Left cardiac atrium (tissue), 4 donors: ENCODE data around the gene COBL. TPM values are rescaled to one million over a fixed set of nuclear protein-coding genes. Genes with fewer than 3 reads are reported as not detected.

ENCODE experiments used
- ATAC-seq, 2 donors: fragments of 200-7000 bp; cut with Tn5 transposase; one replicate each; pipeline ENCODE4 v1.9.1; 2020; ENCODE audit warnings: mild to moderate bottlenecking in 2 of 2, moderate library complexity in 2 of 2
- DNase-seq: peaks from one replicate; pipeline ENCODE4 v3.0.0-alpha.2; 2020
- intact Hi-C, 2 donors: fragments of 100-400 bp; cut with DNase I; formaldehyde crosslinking; loops; one replicate each; pipeline versions ENCODE4 v1.14.1 to v1.15.1; 2022 to 2023
- total RNA-seq, 2 donors: library from RNA; stranded (reverse); fragmentation: NEBNext Ultra II Directional; extraction: Animal tissue kit (Norgen Biotek cat#: 25700); gene quantifications; one replicate each; pipeline ENCODE4 v1.2.1, GENCODE V29; 2021
- donor health status: DM: no; HTN: yes; CAD: no.
- donor health status: DM: no; HTN: yes; CAD: no; lungs with severe emphysema.
- donor health status: DM: yes; HTN: yes; CAD: no.
- donor health status: Dilated cardiomyopathy.

The COBL gene
- total RNA-seq, 2 donors from 2014 or later: 28.1 to 36.0 TPM

DNA sequence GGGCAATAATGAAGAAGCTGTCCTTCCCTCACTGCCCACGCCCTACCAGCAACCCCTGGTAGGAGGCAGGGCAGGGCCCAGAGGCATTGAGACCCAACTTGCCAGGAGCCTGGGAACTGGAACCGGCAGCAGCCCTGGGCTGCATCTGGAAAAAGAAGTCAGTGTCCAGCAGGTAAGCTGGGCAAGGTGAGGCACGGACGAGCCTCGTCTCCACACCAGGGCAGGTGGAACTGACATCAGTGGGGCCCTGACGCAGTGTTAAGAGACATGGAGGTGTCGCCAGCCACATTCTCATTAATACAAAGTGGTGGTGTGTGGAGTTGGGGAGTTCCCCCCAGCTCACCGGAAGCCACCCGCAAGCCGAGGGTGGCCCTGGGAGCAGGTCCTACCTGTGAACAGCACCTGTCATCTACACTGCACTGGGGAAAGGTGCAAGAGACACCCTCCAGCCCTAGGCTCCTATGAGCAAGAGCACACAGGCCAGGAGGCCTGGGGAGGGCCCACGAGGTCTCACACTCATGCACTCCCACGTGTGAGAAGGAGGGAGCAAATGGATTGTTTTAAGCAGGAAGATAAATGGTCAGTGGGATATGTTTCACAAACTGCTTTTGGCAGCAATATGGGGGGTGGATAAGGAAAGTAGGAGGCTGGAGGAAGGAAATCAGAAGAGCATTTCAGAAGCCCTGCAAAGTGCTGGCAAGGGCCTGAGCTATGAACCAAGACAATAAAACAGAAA is 53.6 kb downstream of the COBL start:
- peak in 1 of 2 donors; percentile 41 for ATAC-seq
- intact Hi-C loops: loop anchor here in 1 of 2 donors (5.0 kb wide), 1 partner anchor 76 kb away; no protein-coding TSS in a partner anchor
- DNase-seq: no peak

DNA sequence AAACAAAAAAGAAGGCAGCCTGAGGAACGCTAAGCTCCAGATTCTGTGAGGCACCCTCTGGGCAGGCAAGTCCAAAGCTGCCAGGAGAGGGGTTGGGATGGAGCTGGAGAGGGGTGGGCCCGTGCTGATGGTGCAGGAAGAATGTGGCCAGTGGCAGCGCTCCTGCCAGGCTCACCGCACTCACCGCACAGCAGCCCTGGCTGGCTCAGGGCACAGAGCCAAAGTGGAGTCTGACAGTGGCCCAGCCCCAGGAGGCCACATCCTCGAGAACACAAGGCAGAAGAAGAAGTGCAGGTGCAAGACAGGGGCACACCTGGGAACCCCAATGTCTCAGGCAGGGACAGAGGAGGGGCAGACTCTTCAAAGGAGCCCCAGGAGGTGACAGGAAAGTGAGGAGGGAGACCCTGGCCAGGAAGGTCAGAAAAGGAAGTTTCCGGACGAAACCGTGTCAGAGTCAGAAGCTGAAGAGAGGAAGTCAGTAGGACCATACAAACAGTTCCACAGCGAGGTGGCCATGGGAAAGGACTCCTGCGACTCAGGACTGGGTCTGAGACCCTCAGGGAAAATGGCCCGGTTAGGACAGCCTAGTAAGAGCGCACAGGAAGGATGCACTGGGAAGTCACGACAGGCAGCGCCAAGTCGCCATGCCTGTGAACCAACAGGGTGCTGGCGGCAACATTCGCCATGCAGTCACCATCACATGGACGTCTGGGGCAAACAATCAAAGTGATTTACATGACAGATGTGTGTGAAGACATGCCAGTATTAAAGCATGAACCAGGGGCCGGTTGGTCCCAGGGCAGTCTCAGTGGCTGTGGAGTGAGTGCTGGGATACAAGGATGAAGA is 54.4 kb downstream of the COBL start:
- DNase-seq (no peak), ATAC-seq (peak; percentile 21 to 42)
- intact Hi-C loops: loop anchor here in 1 of 2 donors (5.0 kb wide), 1 partner anchor 75 kb away; no protein-coding TSS in a partner anchor

DNA sequence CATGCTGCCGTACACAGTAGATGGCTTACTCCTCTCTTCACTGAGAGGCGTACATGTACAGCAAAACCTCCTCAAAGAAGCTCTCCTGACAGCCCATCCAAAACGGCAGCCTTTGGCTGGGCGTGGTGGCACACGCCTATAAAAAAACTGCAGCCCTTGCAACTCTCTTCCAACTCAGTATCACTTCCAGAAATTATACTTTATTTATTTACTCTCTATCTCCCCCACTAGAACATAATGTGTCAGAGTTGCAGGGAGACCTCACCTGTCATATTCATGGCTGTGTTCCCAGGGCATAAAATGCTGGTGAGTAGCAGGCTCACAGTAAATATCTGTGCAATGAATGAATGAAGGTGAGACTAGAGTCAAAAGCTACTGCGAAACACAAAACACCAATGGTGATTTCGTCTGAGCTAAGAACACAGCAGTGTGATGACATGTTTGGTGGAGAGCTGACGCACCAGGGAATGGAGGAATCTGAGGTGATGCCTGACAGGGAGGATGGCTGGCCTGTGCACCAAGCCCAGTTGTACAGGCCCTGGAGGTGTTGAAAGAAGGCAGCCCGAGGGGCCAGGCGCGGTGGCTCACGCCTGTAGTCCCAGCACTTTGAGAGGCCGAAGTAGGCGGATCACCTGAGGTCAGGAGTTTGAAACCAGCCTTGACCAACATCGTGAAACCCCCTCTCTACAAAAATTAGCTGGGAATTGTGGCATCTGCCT is 55.3 kb downstream of the COBL start:
- DNase-seq (peak; percentile 60), ATAC-seq (peak in 1 of 2 donors; percentile 73)
- intact Hi-C loops: loop anchor here in 1 of 2 donors (5.0 kb wide), 1 partner anchor 74 kb away; no protein-coding TSS in a partner anchor

DNA sequence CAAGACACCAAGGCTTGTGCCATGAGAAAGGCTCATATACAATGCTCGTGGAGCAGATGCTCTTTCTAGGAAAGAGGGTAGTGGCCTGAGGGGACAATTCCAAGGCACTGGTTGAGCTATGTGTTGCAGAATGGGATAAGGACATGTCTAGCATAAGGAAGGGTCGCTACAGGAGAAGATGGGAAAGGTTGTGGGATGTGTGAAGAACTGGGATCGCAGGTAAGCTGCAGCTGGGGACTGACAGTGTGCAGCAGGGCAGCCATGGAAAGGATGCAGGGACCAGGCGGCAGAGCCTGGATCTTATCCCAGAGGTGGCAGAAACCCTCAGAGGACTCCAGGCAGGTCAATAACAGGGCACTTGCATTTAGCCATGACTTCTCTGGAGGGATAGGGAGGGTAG is 56.1 kb downstream of the COBL start:
- DNase-seq (no peak), ATAC-seq (no peak)
- intact Hi-C loops: loop anchor here in 1 of 2 donors (5.0 kb wide), 1 partner anchor 73 kb away; no protein-coding TSS in a partner anchor

DNA sequence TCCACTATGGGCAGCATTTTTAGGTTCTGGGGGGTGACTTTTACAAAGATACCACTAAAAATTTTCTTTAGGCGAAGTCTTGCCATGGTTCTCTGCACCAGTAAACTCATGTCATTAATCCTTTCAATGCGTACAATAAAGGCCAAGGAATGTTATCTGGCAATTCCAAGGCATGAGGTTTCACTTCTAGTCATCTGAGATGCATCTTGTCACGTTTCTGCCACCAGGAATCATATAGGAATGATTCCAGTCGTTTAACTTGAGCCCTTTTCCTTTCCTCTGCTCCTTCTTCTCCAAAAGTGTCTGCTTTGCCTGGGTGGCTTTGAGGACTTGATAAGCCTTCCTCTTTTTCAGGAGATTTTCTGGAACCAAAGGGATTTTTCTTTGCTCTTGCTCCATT is 56.8 kb downstream of the COBL start:
- intact Hi-C loops: loop anchor here (5.0 to 10.0 kb wide), 2 partner anchors 72 to 105 kb away; no protein-coding TSS in a partner anchor
- no peak for DNase-seq
- no peak for ATAC-seq

DNA sequence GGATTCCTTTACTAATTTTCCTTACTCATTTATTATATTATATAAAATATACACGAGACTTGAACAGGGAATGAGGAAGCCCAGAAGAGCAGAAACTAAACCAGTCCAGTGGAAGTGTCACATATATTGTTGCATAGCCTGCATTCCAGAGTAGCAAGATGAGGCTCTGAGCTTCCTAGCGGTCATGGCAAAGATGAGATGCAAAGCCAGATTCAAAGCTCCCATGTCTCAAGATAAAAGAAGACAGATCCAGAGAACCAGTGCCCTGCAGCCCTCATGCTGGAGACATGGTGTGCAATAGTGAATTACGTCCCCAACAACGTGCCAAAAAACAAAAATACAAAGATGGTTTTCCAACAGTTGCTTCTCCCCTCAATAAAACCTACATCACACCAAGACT is 59.7 kb downstream of the COBL start:
- ATAC-seq (no peak), DNase-seq (no peak)
- intact Hi-C loops: loop anchor here in 1 of 2 donors (10.0 kb wide), 1 partner anchor 108 kb away; no protein-coding TSS in a partner anchor

DNA sequence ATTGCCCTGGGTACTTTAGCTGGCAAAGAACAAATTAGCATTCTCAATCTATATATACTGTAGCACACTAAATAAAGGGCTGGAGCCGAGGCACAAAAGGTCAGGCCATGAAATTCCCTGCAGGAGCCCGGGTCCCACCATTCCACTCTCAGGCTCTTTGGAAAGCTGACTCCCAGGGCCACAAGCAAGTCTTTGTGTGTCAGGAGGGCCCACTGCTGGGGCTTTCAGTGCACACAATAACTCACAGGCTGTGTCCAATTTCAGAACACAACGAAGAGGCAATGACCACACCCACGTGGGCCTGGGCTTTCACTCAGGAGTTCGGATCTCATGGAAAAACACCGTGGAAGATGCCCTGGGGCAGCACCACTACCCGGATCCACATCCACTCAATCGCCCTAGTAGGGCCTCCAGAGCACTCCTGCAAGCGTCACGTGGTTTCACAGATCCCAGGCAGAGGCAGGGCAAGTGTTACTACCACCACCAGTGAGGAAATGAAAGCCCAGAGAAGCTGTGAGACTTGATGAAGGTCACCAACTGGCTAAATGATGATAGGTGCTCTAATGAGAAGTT is 60.3 kb downstream of the COBL start:
- ATAC-seq (peak; percentile 30 to 50), DNase-seq (no peak)
- intact Hi-C loops: loop anchor here in 1 of 2 donors (10.0 kb wide), 1 partner anchor 109 kb away; no protein-coding TSS in a partner anchor

DNA sequence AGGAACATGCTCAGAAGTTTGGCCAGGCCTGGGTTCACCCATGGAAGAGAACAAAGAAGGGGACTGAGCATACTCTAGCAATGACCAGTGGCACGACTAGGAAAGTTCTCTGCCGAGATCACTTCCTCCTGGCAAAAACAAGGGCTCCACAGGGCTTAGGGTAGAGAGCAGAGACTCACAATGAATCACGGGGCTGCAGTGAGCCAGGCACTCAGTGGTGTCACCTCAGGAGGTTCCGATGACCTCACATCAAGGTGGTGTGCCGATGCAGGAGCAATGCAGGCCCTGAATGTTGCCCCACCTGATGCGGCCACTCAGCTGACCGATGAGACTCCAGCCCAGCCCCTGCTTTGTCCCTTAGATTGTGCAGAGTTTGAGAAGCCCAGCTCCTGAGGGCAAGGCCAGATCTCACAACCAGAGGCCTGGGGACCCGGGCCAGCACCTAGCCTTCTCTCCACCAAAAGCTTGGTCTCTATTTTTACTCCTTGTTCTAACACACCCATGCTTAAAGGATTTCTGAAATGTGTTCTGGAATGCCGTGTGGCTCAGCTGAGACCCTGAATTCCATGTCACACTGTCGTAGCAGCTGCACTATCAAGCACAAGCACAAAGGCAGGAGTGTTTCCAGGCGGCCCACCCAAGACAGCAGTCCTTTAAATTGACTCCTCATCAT is 60.9 kb downstream of the COBL start:
- ATAC-seq: peak; percentile 35 to 77
- DNase-seq: no peak

DNA sequence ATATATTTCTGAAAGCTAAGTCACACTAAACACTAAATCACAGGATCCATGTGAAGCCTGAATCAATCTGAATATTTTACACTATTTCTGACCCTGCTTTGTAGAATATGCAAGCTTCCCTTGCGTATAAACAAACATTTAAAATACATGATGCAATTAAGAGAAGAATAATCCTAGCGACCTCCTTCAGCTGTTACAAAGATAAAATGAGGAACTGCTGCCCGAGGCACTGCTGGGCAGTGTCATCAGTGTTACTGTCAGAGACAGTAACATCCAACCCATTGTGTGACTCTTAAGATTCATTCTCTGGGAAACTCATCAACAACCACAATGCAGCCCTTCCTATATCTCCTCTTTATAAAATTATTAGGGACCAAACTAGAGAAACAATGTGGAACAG is 61.6 kb downstream of the COBL start:
- DNase-seq (no peak), ATAC-seq (no peak)
- intact Hi-C loops: loop anchor here in 1 of 2 donors (10.0 kb wide), 1 partner anchor 110 kb away; no protein-coding TSS in a partner anchor

More for the DNA sequence above, 60.9 kb downstream of the COBL start:
- intact Hi-C loops: loop anchor here in 1 of 2 donors (10.0 kb wide), 1 partner anchor 109 kb away; no protein-coding TSS in a partner anchor

DNA sequence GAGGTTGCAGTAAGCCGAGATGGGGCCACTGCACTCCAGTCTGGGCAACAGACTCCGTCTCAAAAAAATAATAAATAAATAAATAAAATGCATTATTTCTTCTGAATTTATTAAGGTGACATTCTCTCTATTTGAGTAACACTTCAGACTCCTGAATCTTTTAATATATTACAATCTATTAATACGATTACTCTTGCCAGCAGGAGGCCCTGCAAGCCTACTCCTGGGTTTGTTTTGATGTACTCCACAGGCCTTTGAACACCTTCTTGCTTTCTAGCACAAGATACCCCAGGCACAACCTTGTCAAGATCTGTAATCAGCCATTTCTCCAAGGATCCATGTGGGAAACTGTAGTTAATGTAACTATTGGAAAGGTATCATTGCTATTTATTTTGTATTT is 63.5 kb downstream of the COBL start:
- intact Hi-C loops: loop anchor here (5.0 to 10.0 kb wide), 2 partner anchors 104 to 112 kb away; no protein-coding TSS in a partner anchor
- ATAC-seq: no peak
- no peak for DNase-seq

DNA sequence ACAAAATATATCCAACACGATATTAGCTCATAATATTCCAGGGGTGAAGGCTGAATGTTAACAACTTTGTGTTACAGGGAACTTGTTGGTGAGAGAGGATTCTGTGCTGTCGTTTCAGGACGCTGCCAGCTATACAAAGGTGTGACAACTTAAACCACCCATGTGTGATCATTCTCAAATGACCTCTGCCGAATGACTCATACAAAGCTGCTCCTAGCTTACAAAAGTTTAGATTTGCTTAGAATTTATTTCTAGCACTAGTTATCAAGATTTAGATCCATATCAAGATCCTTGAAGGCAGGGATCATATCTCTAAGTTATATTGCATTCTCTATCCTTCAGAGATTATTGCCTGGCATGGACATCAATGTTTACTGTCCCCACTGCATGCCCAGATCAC is 65.3 kb downstream of the COBL start:
- DNase-seq (no peak), ATAC-seq (no peak)
- intact Hi-C loops: loop anchor here (5.0 to 10.0 kb wide), 2 partner anchors 106 to 114 kb away; no protein-coding TSS in a partner anchor

DNA sequence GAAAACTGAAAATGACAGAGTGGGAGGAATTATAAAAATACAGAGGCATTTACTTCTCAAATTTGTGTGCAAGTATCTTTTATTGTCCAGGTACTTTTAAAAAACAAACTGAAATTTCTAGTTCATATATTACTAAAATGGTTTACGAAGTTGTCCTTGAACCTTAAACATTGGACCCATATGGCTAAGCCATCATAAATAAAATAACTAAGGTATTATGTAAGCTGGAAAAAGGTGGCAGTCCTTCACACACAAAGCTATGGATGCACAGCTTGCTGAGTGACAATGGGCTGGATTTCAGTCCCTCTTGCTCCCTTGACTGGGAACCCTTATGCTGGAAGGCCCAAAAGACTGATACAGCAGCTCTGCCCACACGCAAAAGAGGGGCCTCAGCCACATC is 66.1 kb downstream of the COBL start:
- ATAC-seq: no peak
- intact Hi-C loops: loop anchor here (5.0 to 10.0 kb wide), 2 partner anchors 107 to 114 kb away; no protein-coding TSS in a partner anchor
- DNase-seq: no peak

DNA sequence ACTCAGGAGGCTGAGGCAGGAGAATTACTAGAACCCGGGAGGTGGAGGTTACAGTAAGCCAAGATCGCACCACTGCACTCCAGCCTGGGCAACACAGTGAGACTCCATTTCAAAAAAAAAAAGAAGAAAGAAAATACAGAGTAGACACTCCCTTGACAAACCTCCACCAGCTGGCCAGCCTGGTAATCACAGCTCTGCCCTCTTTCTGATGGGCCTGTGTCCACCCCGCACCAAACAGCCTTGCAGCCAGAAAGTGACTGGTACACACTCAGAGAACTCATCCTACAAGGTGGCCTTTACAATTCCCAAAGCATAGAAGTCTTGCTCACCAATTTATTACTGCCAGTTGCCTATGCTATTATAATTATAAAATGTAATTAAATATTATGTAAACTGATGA is 66.6 kb downstream of the COBL start:
- intact Hi-C loops: loop anchor here (5.0 to 10.0 kb wide), 2 partner anchors 107 to 115 kb away; no protein-coding TSS in a partner anchor
- DNase-seq (no peak), ATAC-seq (no peak)

DNA sequence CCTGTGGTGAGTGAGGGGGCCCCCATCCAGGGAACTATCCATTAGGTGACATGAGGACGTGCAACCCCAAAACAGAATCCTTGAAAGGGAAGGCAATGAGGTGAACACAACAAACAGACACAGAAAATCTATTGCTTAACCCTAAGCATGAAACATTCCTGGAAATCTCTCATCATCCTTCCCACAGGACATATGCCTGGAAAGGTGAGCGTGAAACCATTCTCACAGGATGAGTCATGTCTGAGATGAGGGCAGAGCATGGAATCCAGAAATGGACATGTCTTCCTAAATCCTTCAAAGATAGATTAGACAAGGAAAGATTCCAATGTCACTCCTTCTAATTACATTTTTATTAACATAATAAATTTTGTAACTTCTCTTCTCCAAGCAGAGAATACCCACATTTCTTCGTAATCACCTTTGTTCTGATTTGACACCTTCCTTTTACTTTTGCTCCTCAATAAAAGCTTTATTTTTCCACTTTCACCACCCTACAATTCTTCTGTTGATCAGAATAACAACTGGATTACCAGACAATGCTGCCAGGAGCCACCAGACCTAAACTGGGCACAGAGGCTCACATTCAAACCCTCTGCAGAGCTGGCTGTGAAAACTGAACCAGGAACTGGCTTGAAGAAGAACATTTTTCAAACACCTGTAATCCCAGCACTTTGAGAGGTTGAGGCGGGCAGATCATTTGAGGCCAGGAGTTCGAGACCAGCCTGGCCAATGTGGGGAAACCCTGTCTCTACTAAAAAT is 67.2 kb downstream of the COBL start:
- intact Hi-C loops: no loop called here
- DNase-seq (no peak), ATAC-seq (peak in 1 of 2 donors; percentile 71)

DNA sequence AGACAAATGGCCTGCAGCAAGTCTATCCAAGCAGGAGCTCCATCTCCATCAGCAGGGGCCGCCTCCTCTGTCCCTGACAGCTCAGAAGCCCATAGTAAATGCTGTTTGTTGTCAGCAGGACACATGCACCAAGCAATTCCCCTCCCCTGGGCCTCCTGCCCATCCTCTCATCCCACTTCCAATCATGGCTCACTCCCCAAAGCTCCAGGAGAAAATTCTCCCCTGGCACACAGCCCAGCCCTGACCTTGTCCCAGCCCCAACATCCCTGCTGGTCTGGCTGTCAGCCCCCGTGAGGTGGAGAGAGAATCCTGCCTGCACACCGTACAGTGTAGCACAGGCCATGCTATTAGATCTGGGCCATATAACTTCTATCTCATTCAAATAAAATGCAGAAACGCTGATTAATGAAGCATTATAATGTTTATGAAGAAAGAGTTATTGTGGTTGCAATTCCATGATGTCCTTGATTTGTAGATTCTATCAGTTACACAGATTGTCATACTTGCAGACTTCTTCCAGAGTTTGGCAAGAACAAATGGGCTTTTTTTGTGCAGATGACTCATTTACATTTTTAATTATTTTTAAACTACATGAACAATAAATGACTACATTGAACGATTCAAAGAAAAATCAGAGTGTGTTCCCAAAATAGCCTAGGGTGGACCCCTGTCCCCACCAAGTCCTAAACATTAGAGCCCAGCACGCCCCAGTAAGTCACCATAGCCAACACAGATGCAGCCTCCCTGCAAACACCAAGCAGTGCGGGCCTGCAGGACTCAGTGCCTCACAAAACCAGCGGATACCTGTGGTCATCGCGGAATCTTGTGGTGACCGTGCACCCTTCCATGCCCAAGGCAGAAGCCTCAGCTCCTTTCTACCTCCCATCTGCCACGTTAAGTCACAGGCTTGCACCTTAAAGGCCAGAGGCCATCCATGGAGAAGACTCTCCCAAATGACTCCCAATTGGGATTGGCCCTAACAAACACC is 70.1 kb downstream of the COBL start:
- intact Hi-C loops: no loop called here
- peak; percentile 80 for DNase-seq
- peak; percentile 92 for ATAC-seq

DNA sequence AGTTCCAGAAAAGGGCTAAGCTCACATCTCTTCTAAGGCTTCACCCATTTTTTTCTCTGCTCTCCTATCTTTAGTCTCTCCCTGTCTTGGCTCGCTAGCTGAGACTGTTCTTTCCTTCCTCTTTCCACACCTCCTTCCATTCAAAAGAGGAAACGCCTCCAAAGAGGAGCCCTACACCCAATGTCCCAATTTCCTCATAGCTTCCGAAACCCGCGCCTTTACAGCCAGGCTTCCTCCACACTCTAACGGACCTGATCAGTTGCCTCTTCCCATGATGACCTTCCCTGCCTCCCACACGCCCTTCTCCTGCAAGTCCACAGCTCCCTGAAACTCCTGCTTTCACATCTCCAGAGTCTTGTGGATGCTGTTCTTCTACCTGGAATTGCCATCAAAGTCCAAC is 71.7 kb downstream of the COBL start:
- no peak for ATAC-seq
- no peak for DNase-seq
- intact Hi-C loops: no loop called here
